Measurements from ENCODE around the gene ARFGEF2.

DNA sequence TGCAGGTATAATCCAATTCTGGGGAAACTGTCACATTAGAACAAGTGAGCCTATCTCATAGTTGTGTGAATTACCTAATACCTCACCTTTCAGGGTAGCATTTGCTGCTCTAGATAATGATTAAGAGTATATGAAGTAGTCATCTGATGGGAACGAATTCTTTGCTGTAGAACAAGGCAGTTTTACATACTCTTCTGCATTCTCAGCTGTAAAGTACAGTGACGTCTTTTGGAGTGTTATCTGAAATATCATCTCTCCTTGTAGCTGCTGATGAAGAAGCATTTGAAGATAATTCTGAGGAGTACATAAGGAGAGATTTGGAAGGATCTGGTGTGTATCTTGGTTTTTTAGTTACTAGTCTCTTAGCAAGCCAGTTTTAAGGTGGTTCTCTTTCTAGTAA, 153.0 kb downstream of the ARFGEF2 start:
- TF ChIP-seq, protein P1, sequence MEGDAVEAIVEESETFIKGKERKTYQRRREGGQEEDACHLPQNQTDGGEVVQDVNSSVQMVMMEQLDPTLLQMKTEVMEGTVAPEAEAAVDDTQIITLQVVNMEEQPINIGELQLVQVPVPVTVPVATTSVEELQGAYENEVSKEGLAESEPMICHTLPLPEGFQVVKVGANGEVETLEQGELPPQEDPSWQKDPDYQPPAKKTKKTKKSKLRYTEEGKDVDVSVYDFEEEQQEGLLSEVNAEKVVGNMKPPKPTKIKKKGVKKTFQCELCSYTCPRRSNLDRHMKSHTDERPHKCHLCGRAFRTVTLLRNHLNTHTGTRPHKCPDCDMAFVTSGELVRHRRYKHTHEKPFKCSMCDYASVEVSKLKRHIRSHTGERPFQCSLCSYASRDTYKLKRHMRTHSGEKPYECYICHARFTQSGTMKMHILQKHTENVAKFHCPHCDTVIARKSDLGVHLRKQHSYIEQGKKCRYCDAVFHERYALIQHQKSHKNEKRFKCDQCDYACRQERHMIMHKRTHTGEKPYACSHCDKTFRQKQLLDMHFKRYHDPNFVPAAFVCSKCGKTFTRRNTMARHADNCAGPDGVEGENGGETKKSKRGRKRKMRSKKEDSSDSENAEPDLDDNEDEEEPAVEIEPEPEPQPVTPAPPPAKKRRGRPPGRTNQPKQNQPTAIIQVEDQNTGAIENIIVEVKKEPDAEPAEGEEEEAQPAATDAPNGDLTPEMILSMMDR (IDR thresholded peaks at IDR 0.05), result no peak
- TF ChIP-seq POLR2A (IDR thresholded peaks at IDR 0.05), result no peak

All from lower leg skin (tissue), 3 donors.